Left forelimb (tissue), 1 donor: ENCODE data around the gene BABAM1.

Experiments
- DNase-seq: peaks from one replicate; pipeline ENCODE4 v3.0.0-alpha.2; 2018; ENCODE audit warnings: low spot score

BABAM1 gene

GRCh38 chr19:17303940-17304267 is 36.7 kb downstream of the BABAM1 start:
- DNase-seq = no peak

- DNase-seq = no peak
Observed at GRCh38 chr19:17304386-17305215, 37.4 kb downstream of the BABAM1 start.

- no peak for DNase-seq
Observed at GRCh38 chr19:17305216-17305516, 37.9 kb downstream of the BABAM1 start.

GRCh38 chr19:17305517-17306284 is 38.5 kb downstream of the BABAM1 start, which contains the start of gene MRPL34:
TSS of gene MRPL34 (plus strand) at chr19:17305872. CDS start at chr19:17305893, 21 bp downstream.
- peak; percentile 94 for DNase-seq

- DNase-seq = no peak
Observed at GRCh38 chr19:17306285-17306714, 39.1 kb downstream of the BABAM1 start.

- no peak for DNase-seq
Observed at GRCh38 chr19:17307876-17308377, 40.7 kb downstream of the BABAM1 start.

- peak; percentile 98 for DNase-seq
Observed at GRCh38 chr19:17309198-17309964, 42.1 kb downstream of the BABAM1 start, which contains the start of gene DDA1. TSS of gene DDA1 (plus strand) at chr19:17309563. CDS start at chr19:17309655, 92 bp downstream.

GRCh38 chr19:17309965-17310461 is 42.8 kb downstream of the BABAM1 start:
- no peak for DNase-seq

- no peak for DNase-seq
Observed at GRCh38 chr19:17311455-17312188, 44.4 kb downstream of the BABAM1 start.

- no peak for DNase-seq
Observed at GRCh38 chr19:17312189-17313113, 45.2 kb downstream of the BABAM1 start.

GRCh38 chr19:17314007-17314593 is 46.9 kb downstream of the BABAM1 start:
- no peak for DNase-seq

- DNase-seq = no peak
Observed at GRCh38 chr19:17318966-17319365, 51.7 kb downstream of the BABAM1 start.

GRCh38 chr19:17319473-17320238 is 52.4 kb downstream of the BABAM1 start:
- no peak for DNase-seq

- no peak for DNase-seq
Observed at GRCh38 chr19:17320435-17320834, 53.2 kb downstream of the BABAM1 start.

- no peak for DNase-seq
Observed at GRCh38 chr19:17321655-17322489, 54.6 kb downstream of the BABAM1 start.

- DNase-seq = no peak
Observed at GRCh38 chr19:17322854-17323253, 55.6 kb downstream of the BABAM1 start.

GRCh38 chr19:17323300-17323963 is 56.2 kb downstream of the BABAM1 start:
- DNase-seq = no peak

- no peak for DNase-seq
Observed at GRCh38 chr19:17323964-17324332, 56.7 kb downstream of the BABAM1 start.
